GM18873 (cell line): Measurements from ENCODE around the gene CUBN.
"Not testable (repeated sequence)": the region's sequence is repeated elsewhere in the genome, so short reads cannot be mapped to it uniquely, and the experiment has no call there.

Source experiments
- ATAC-seq: cut with Tn5 transposase; IDR thresholded peaks from one replicate; pipeline ENCODE4 v1.9.1; 2021; ENCODE audit warnings: mild to moderate bottlenecking, moderate library complexity, moderate number of reproducible peaks; ENCODE audit not compliant: unreplicated experiment, low FRiP score

The CUBN gene

DNA sequence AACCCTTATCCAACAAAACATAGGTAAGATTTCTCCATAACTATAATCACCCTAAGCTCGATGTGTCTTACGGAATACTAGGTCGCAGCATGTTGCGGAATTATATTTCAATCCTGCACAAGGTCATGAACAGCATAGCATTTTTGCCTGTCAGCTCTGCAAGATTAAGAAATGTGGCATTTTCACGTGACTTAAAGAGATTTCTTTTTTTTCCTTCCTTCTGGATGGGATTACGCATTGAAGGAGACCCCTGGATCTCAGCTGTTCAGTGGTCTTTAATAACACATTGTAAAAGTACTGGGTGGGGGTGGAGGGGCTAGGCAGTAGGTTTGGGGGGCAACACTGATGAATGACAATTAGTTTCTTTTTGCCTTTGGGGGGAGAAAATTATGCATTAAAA, 106.7 kb downstream of the CUBN start:
- no peak for ATAC-seq

DNA sequence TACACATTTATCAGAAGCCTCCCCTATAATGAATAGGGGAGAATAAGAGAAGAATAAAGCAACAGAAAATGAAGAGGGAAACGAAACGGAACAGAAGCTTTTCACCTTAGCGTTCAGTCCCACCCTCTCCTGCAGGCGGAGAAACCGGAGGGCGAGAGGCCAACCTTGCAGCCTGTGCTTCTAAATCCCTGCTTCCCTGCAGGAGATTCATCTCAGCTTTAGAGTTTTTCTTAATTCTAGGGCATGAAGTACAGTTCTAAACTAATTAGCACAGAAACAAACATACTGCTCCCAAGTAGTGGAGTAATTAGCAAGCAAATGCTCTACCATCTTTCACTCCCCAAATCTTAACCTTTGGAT, 107.2 kb downstream of the CUBN start:
- no peak for ATAC-seq

DNA sequence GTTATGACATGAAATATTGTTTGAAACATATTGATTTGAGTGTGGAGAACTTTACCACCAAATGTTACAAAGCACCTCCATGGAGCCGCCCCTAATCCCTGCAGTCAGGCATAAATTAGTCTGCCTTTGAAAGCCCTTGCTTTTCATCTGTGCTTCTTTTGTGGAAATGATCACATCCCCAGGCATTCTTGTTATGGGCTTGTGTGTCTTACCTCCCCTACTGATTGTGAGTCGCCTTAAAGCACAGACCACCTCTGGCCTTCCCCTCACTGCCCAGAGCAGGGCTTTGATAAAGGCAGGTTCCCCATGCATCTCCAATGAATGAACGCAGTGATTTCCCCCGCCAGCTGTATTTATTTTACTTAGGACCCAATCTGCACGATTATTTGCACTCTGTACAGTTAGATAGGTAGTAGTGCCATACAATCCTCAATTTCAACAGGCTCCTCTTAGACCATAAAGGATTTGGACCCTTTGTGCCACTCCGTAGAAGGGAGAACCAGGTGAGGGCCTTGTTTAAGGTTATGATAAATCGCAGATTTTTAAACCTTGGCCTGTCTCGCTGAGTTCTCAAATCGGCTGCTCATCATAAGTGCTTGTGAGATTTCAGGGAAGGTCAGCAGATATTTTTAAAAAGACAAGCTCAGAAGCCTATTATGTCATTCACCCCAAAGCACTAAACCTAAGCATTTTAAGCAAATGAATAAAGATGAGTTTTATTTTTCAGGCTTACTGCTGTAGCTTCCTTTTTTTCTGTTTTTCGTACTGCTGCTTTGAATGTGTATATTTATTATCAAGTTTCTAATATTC, 107.8 kb downstream of the CUBN start:
- no peak for ATAC-seq

DNA sequence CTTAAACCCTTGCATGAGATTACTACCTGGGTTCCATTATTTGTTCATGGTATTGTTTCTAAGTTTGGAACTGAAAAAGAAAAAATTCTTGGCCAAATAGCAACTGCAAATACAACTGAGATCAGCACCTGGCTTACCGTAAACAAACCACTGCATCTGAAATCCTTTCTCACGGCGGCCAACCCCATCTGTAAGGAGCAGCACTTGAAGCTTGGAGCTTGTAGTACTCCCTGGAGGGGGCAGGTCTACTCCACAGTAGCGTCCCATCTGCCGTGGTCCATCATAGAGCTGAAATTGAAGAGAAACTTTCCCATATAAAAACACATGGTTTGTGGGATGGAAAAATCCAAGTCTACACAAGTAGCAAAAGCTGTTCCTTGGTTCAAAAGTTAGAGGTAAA, 109.9 kb downstream of the CUBN start:
- ATAC-seq = no peak

DNA sequence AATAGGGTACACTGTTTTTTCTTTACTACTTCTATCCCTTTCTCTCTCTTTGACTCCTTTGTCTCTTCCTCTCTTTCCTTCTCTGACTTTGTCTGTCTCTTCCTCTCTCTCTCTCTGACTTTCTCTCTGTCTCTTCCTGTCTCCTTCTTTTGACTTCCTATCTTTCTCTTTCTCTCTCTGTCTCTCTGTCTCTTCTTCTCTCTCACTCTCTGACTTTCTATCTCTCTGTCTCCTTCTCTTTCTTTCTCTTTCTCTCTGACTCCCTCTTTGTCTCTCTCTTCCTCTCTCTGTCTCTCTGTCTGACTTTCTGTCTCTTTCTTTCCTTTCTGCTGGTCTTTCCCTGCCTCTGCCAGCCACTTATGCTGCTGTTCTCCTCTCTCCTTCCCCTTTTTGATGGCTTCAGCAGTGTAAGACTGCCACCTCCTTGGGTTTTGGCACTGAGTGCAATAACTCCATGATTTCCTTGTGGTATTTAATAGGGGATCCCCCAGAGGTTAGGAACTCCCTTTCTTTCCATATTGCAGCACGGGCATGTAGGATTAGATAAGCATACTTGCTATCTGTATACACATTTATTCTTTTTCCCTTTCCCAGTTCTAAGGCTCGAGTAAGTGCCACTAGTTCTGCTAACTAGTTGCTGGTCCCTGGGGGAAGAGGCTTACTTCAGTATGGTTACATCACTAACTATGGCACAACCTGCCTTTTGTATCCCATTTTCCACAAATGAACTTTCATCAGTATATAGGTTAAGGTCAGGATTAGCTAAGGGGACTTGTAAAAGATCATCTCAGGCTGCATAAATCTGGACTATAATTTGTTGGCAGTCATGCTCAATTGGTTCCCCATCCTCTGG, 116.3 kb downstream of the CUBN start:
- ATAC-seq = not testable (repeated sequence)

DNA sequence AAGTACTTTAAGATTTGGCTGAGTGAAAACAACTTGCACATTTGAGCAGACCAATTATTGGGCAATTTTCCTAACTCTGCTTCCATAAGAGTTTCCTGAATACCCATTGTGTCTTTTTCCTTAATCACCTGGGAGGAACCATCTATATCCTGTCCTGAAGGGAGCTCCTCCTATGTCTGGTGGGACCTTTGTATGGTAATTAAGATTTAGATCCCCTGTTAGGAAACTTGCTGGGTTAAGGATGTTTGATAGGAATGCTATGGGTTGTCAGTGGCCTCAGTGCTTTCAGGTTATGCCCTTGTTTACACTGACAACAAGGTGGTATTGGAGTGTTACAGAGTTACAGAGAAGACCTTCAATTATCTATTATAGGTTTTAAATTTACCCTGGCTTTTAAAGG, 116.9 kb downstream of the CUBN start:
- not testable (repeated sequence) for ATAC-seq

DNA sequence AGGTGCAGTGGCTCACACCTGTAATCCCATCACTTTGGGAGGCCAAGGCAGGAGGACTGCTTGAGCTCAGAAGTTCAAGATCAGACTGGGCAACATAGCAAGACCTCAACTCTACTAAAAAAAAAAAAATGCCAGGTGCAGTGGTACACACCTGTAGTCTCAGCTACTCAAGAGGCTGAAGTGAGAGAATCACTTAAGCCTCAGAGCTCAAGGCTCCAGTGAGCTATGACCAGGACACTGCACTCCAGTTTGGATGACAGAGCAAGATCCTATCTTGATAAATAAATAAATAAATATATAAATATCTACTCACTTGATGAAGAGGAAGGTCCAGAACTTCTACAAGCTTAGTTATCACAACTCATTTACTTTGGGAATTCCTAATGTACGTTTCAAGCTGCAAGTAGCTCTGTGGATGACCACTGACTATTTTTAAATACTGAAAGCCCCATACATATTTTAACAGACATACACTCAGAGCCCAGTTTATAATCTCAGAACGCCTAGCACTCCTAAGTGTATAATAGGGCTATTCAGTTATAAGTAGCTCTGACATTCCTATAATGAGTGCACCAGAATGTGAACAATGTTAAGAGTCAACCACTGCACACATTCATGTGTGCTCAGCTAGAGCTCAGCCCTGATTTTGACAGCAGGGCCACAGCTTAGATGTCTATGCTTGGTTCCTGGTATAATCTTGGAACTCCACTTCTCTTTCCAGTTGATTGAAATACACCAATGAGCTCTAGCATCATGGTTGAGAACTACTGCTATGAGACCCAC, 119.1 kb downstream of the CUBN start:
- no peak for ATAC-seq

DNA sequence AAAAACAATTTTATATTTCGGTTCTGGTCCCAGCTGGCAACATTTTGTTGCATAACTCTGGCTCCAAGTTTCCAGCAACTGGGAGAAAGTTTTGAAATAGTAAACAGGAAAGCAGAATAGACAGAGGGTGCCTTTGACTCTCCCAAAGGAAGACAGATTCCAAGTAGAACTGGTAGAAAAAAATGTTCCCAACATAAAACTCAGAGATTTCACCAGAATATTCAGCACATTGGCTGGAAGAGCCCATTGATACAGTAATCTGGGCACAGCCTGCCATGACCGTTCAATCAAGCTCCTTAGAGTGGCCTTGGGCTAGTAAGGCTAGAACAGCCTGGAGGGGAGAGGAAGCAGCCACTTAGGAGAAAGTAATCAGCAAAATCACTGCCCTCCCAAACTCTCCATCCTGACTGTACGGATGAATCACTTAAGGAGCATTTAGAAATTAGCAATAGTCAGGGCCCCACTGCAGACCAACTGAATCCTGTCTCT, 120.4 kb downstream of the CUBN start:
- no peak for ATAC-seq

DNA sequence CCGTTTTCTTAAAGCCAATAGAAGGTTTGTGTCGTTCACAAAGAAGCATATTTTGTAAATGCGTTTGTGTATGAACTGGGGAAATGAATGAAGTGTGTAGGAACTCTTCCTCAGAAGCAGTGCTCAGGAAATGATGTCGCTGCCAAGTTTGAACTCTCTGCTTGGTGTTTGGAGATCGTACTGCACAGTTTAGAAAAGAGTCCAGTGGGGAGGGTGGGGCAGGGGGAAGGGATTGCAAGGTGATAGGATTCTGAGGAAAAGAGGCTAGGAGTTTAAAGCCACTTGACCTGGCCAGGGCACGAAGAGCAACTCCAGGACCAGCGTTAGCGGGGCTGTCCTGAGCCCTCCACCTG, 122.2 kb downstream of the CUBN start:
- no peak for ATAC-seq

DNA sequence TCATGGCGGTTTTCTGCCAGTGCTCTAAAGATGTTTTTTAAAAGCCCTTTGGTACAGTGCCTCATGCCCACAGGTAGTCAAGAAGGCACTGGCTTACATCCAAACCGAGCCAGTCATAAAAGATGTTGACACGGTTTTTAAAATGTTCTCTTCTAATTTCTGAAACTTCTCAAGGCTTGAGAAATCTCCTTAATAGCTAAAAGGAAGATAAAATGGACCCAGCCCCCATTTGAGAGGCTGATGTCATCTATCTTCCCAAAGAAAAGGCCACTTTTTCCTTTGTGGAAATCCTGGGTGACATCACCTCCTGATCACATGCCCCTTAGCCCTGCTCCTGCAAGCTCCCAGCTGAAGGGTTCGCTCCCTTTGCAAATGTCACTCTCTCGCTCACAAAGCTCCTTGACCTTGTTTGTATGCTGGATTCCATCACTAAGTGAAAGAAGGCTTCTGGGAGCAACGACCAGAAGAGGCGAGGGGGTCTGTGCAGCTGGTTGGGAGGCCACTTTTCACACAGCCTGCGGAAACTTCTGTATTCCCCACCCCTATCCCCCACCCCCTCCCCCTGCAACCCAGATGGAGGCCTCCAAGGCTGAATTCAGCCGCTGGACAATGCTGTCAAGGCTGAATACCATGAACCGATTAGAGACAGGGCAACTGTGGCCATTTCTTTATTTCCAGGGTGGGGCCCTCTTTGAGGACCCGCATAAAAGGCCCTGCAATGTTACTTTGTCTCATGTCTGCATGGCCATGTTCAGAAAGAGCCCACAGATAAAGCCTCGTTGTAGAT, 122.8 kb downstream of the CUBN start:
- ATAC-seq = no peak

DNA sequence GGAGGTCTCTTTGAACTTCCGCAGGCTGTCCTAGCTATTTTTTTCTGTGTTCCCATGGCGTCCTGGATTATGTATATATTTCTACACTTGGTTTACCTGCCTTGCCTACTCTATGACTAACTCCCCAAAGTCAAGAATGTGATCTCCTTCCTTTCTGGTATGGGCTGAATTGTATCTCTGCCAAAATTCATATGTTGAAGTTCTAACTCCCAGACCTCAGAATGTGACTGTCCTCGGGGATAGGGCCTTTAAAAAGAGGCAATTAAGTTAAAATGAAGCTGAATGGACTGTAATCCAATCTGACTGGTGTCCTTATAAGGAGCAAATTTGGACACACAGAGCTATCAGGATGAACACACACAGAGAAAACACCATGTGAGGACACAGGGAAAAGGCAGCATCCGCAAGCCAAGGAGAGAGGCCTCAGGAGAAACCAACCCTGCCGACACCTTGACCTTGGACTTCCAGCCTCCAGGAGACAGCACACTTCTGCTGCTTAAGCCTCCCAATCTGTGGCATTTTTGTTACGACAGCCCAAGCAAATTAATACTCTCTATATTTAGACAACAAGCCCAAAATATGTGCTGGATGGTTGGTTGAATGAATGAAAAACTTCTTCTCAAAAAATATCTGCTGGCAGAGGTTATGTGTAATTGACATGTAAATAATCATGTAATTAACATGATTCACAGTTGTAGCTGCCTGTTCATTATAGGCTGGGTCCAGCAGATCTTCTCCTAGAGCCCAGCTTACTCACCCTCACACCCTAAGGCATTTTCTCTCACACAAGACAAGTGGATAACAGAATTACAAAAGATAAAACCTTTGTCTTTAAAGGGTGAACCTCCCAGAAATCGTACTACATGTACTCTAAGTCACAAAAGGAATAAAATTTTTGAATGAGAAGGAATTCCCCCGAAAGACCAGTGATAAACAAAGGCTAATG, 123.7 kb downstream of the CUBN start:
- no peak for ATAC-seq

DNA sequence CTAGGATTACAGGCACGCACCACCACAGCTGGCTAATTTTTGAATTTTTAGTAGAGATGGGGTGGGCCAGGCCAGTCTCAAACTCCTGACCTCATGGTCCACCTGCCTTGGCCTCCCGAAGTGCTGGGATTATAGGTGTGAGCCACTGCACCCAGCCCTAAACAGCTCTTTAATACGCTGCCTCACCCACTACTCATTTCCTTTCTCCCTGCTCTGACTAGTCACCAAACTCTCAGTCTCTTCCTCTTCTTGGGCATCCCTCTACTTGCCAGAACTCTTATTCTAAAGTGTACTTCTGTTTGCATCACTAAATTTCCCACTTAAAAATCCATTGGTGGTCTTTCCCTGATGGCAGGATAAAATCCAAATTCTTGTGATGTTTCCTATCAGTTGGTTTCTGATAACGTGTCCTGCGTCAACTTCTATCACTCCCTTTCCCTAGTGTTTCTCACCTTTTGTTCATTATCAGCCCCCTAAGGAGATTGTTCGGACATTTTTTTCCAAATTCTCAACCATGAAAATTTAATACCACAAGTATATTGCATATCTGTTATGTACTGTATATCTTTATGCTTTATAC, 124.7 kb downstream of the CUBN start:
- no peak for ATAC-seq

DNA sequence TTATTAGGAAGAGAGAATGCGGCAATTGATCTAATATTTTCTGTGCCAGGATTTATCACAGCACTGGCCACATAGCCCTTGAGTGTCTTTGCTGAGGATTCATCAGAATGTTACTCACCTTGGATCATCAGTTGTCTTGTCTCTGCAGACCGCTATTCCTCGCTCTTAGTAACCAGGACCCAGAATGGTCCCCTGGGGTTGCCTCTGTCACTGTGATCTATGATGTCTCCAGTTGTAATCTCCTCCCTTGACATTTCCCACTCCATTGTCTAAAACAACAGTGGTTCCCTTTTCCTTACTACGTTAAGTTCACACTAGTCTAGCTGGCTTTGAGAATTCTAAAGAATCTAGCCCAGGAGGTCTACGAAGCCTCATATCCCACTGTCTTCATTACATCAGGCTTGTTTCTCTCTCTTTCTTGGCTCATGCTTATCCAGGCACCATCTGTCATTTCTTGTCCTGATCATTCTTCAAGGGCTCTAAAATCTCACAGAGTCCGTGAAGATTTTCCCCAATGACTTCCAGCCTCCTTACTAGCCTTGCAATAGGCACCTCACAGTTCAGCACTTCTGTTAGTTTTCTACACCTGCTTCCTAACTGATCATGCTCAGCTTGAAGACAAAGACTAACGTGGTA, 125.8 kb downstream of the CUBN start:
- ATAC-seq = no peak

DNA sequence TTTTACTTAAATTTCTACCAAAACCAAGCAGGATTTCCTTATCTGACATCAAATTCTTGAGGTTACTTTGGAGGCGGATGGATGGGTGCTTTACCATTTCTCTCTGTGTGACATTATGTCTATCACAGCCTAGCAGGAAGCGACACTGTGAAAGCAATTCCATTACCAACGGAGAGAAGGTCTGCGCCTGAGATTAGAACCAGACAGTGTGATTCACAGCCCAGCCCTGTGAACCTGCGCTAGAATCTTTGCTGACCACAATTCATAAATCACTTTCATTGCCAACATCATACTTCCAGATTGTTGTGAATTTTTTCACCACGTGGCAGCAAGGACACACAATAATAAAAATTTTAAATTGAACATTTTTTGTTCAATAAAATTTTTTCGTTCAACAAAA, 126.5 kb downstream of the CUBN start:
- no peak for ATAC-seq

DNA sequence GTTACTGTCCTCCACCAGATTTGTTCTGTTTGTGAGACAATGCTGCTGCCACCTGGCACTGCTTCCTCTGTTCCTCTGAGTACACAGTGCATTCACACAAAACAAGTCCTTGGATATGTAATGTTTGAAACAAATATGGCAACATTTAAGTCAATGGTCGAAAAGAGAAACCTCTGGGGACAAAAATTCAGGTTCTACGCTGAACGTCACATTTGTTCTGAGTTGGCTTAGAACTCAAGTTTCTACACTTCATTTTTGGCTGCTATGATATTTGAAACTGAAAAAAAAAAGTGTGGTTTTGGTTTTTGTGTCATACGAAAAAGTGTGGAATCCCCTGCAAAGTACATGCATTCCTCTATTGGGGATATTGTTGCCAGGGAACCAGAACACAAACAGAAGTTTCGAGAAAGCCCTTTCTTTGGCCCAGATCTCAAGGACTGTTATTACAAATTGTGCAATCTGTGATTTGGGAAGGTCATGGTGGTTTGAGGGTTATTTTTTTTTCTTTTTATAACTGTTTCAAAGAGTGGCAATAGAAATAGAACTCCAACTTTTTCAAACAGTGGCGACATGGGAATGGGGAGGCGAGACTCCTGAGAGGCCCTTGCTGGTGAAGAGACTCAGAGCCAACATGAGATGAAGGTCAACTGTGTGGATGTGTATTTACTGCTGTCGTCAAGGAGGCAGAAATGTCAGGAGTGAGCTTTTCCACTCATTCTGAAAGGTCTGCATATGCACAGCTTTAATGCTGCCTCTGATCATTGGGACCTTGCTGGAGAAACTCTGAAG, 127.5 kb downstream of the CUBN start:
- peak; percentile 74 for ATAC-seq

DNA sequence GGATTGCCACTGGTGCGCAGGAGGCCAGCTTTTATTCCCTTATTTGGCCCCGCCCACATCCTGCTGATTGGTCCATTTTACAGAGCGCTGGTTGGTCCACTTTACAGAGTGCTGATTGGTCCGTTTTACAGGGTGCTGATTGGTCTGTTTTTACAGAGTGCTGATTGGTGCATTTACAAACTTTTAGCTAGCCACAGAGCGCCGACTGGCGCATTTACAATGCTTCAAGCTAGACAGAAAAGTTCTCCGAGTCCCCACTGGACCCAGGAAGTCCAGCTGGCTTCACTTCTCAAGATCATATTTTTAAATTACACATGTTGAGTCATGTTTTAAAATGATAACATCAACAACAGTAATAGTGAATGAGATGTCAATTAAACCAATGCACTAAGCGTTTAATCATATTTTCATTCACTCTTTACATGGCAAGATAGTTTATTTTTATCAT, 128.3 kb downstream of the CUBN start:
- ATAC-seq = no peak

DNA sequence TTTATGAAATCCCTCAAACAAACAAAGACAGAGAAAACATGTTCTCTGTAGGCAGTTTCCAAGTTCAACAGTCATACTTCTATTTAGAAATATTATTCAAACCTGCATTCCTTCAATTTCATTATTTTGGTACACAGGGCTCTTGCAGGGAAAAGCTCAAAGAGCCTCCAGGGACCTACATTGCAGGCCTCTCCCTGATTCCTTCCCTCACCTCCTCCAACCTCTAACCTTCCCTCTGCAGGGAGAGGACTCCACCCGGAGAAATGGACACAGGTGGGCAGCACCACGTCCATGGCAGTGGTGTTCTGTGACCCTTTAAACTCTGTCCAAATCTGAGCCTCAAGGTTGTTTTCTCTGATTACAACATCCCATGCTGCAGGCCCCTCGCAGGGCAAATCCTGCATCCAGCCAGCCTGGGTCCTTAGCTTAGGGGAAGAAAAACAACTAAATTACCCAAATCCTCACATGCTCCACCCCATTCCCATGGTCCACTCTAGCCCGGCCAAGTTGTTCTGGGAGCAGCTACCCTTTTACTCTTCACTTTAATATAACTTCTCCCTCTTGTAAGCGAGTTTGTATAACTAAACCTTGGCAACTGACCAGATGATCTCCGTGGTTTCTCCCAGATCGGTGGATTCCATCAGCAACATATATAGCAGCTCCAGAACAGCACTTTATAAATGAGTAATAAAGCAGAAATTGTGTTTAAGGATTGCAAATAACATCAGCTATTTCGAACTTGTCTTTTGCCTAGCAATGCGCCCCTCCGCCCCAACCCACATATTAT, 129.8 kb downstream of the CUBN start:
- ATAC-seq = no peak
